CD14-positive monocyte (primary cell): ENCODE data around the gene CFAP43. TPM values are rescaled to one million over a fixed set of nuclear protein-coding genes. Genes with fewer than 3 reads are reported as not detected.

Source experiments
- DNase-seq, 3 donors: peaks; one replicate each; pipeline ENCODE4 v3.0.0-alpha.2; 2011 to 2022
- H2AFZ ChIP-seq: 2 replicates; pipeline ENCODE4 v1.6.0; 2012; ENCODE audit warnings: mild to moderate bottlenecking, low read depth, low read length, inconsistent platforms; ENCODE audit not compliant: insufficient read depth, poor library complexity, severe bottlenecking
- H3K27ac ChIP-seq, 2 donors: 1 replicate in 1 of 2; 2 replicates in 1 of 2; pipeline ENCODE4 v1.5.1; 2012 to 2013; ENCODE audit warnings: low read length in 2 of 2, control low read depth in 1 of 2, inconsistent platforms in 1 of 2, low read depth in 1 of 2, mild to moderate bottlenecking in 1 of 2
- H3K27me3 ChIP-seq, 2 donors: one replicate each; pipeline versions ENCODE4 v1.6.0 to v1.6.1; 2011 to 2013; ENCODE audit warnings: low read length in 2 of 2; ENCODE audit not compliant: control insufficient read depth in 2 of 2, insufficient read depth in 2 of 2
- H3K36me3 ChIP-seq, 2 donors: replicated peaks in 1 of 2; 1 replicate in 1 of 2; 2 replicates in 1 of 2; pipeline versions ENCODE4 v1.5.1 to v1.6.1; 2012 to 2013; ENCODE audit warnings: low read length in 2 of 2, control low read depth in 1 of 2, inconsistent platforms in 1 of 2, mild to moderate bottlenecking in 1 of 2; ENCODE audit not compliant: insufficient read depth in 2 of 2, control insufficient read depth in 1 of 2
- H3K4me1 ChIP-seq, 2 donors: 1 replicate in 1 of 2; 2 replicates in 1 of 2; pipeline versions ENCODE4 v1.5.1 to v1.6.1; 2012 to 2013; ENCODE audit warnings: low read length in 2 of 2, control low read depth in 1 of 2, inconsistent platforms in 1 of 2, mild to moderate bottlenecking in 1 of 2, moderate library complexity in 1 of 2; ENCODE audit not compliant: insufficient read depth in 2 of 2, control insufficient read depth in 1 of 2
- H3K4me2 ChIP-seq: replicated peaks from 2 replicates; pipeline ENCODE3; 2012; ENCODE audit warnings: low read length, moderate library complexity, mild to moderate bottlenecking; ENCODE audit not compliant: poor library complexity, severe bottlenecking; ENCODE audit errors: extremely low read depth
- H3K4me3 ChIP-seq, 3 experiments: fragments of 200-600 bp in 1 of 3; sonication (generic) in 1 of 3; replicated peaks in 1 of 3; 1 replicate in 2 of 3; 2 replicates in 1 of 3; pipeline ENCODE4 v1.5.1; 2011 to 2013; ENCODE audit warnings: low read length in 3 of 3, mild to moderate bottlenecking in 3 of 3, control low read depth in 2 of 3, low read depth in 2 of 3, inconsistent platforms in 1 of 3, moderate library complexity in 1 of 3
- H3K79me2 ChIP-seq: 2 replicates; pipeline ENCODE4 v1.6.0; 2012; ENCODE audit warnings: mild to moderate bottlenecking, control low read depth, inconsistent platforms, low read length, moderate library complexity; ENCODE audit not compliant: insufficient read depth
- H3K9ac ChIP-seq: 2 replicates; pipeline ENCODE4 v1.6.0; 2017; ENCODE audit warnings: low read length, mild to moderate bottlenecking; ENCODE audit not compliant: insufficient read depth, poor library complexity, severe bottlenecking
- H3K9me3 ChIP-seq, 2 donors: replicated peaks in 1 of 2; 1 replicate in 1 of 2; 2 replicates in 1 of 2; pipeline versions ENCODE4 v1.5.1 to v1.6.1; 2012 to 2013; ENCODE audit warnings: low read length in 2 of 2, control low read depth in 1 of 2; ENCODE audit not compliant: control insufficient read depth in 1 of 2, insufficient read depth in 1 of 2
- H4K20me1 ChIP-seq: 2 replicates; pipeline ENCODE4 v1.6.0; 2012; ENCODE audit warnings: mild to moderate bottlenecking, low read length, control low read depth, moderate library complexity; ENCODE audit not compliant: insufficient read depth
- H3K27ac Mint-ChIP-seq, 7 donors: one replicate each; pipeline ENCODE4 v1.8.0; 2020; ENCODE audit warnings: mild to moderate bottlenecking in 7 of 7, mixed read lengths in 7 of 7, moderate library complexity in 6 of 7, inconsistent platforms in 2 of 7
- H3K27me3 Mint-ChIP-seq, 3 donors: one replicate each; pipeline ENCODE4 v1.8.0; 2021 to 2022; ENCODE audit warnings: low read depth in 3 of 3, mild to moderate bottlenecking in 3 of 3, mixed read lengths in 3 of 3, moderate library complexity in 3 of 3, inconsistent platforms in 1 of 3
- H3K36me3 Mint-ChIP-seq, 2 donors: one replicate each; pipeline ENCODE4 v1.8.0; 2020; ENCODE audit warnings: mixed read lengths in 2 of 2, inconsistent platforms in 1 of 2, mild to moderate bottlenecking in 1 of 2
- H3K4me1 Mint-ChIP-seq: one replicate; pipeline ENCODE4 v1.8.0; 2020; ENCODE audit warnings: mild to moderate bottlenecking, mixed read lengths
- H3K4me3 Mint-ChIP-seq, 2 donors: one replicate each; pipeline ENCODE4 v1.8.0; 2020; ENCODE audit warnings: mild to moderate bottlenecking in 2 of 2, mixed read lengths in 2 of 2, moderate library complexity in 1 of 2
- H3K9me3 Mint-ChIP-seq, 7 donors: one replicate each; pipeline ENCODE4 v1.8.0; 2020 to 2022; ENCODE audit warnings: mixed read lengths in 7 of 7, mild to moderate bottlenecking in 6 of 7, moderate library complexity in 6 of 7, inconsistent platforms in 2 of 7
- WGBS: methylation state at CpG from one replicate; pipeline ENCODE4 v1.1.5; 2013; ENCODE audit warnings: missing lambda C conversion rate; ENCODE audit not compliant: insufficient coverage; 5-methylcytosine and 5-hydroxymethylcytosine counted together
- intact Hi-C, 2 donors: fragments of 100-400 bp; cut with micrococcal nuclease; formaldehyde crosslinking; loops; one replicate each; pipeline versions ENCODE4 v1.15.0 to v1.15.1; 2023
- polyA plus RNA-seq, 3 donors: library from polyadenylated mRNA; depleted of rRNA in 1 of 3; unstranded in 2 of 3; stranded (reverse) in 1 of 3; fragments of 300-500 nt in 2 of 3; fragments of >200 nt in 1 of 3; fragmentation: Illumina TruSeq in 2 of 3; gene quantifications; 1 replicate in 2 of 3; 2 replicates in 1 of 3; pipeline ENCODE4 v1.2.3, GENCODE V29; 2012 to 2021
- TF ChIP-seq, protein P1 (sequence below): fragments of 200-600 bp; IDR thresholded peaks from one replicate; pipeline ENCODE4 v1.8.0; 2022; ENCODE audit warnings: antibody characterized with exemption, mild to moderate bottlenecking

Gene CFAP43
- polyA plus RNA-seq, 3 donors: 0.06 TPM; not detected in 2

DNA sequence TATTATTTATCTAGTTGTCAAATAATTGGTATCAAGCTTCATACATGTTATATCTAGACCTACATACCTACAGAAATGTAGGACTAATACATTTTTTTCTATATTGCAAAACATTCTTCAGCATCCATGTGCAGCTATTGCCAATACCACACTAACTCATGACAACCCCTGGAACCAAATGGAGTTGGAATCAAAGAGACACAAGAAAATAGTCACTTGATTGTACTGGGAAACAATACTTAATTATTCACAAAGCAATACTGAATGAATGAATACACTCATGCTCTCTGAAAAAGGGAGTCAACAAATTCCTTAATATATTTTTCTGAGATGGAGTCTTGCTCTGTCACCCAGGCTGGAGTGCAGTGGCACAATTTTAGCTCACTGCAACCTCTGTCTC lies 10.4 kb upstream of the CFAP43 start:
- Mint-ChIP-seq H3K4me3 (no peak overlapping the region), H3K27me3 (no peaks in the 10 kb centered on the region), H3K9me3 (peaks cover 0 to 5% (median 0%) of the 10 kb centered on the region in 7 donors), H3K36me3 (peaks cover 0 to 3% of the 10 kb centered on the region in 2 donors), H3K27ac (peak overlapping the region in 1 of 7 donors; percentile 70), H3K4me1 (peaks cover 32% of the 10 kb centered on the region)
- TF ChIP-seq, protein P1, sequence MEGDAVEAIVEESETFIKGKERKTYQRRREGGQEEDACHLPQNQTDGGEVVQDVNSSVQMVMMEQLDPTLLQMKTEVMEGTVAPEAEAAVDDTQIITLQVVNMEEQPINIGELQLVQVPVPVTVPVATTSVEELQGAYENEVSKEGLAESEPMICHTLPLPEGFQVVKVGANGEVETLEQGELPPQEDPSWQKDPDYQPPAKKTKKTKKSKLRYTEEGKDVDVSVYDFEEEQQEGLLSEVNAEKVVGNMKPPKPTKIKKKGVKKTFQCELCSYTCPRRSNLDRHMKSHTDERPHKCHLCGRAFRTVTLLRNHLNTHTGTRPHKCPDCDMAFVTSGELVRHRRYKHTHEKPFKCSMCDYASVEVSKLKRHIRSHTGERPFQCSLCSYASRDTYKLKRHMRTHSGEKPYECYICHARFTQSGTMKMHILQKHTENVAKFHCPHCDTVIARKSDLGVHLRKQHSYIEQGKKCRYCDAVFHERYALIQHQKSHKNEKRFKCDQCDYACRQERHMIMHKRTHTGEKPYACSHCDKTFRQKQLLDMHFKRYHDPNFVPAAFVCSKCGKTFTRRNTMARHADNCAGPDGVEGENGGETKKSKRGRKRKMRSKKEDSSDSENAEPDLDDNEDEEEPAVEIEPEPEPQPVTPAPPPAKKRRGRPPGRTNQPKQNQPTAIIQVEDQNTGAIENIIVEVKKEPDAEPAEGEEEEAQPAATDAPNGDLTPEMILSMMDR: no peak
- no peak overlapping the region for H3K4me3 ChIP-seq
- no peaks in the 10 kb centered on the region for H3K36me3 ChIP-seq
- no peaks in the 10 kb centered on the region for H3K27me3 ChIP-seq
- H3K9ac ChIP-seq: no peak overlapping the region
- intact Hi-C loops: no loop called here
- no peak for DNase-seq
- no peaks in the 10 kb centered on the region for H3K79me2 ChIP-seq
- H3K27ac ChIP-seq: no peak overlapping the region
- no peaks in the 10 kb centered on the region for H3K9me3 ChIP-seq
- H3K4me1 ChIP-seq: peaks cover 21 to 23% of the 10 kb centered on the region in 2 donors
- no peaks in the 10 kb centered on the region for H4K20me1 ChIP-seq
- H3K4me2 ChIP-seq: no peak overlapping the region
- H2AFZ ChIP-seq: no peak overlapping the region

- H3K4me3 Mint-ChIP-seq: no peak overlapping the region
- Histone ChIP-seq H3K27ac (no peak overlapping the region), H3K4me1 (peaks cover 4 to 5% of the 10 kb centered on the region in 2 donors), H3K9ac (no peak overlapping the region), H3K9me3 (peaks cover 0 to 4% of the 10 kb centered on the region in 2 donors), H4K20me1 (no peaks in the 10 kb centered on the region), H3K79me2 (no peaks in the 10 kb centered on the region), H3K27me3 (no peaks in the 10 kb centered on the region), H2AFZ (no peak overlapping the region), H3K4me2 (no peak overlapping the region), H3K36me3 (no peaks in the 10 kb centered on the region), H3K4me3 (no peak overlapping the region)
- TF ChIP-seq, protein P1: no peak
- DNase-seq: no peak
- peak overlapping the region in 3 of 7 donors; percentile 9 to 68 (median 19) for H3K27ac Mint-ChIP-seq
- H3K36me3 Mint-ChIP-seq: peaks cover 0 to 3% of the 10 kb centered on the region in 2 donors
- intact Hi-C loops: no loop called here
- WGBS: 14% methylated on average over 1 of the region's 2 CpGs
- H3K27me3 Mint-ChIP-seq: no peaks in the 10 kb centered on the region
- H3K9me3 Mint-ChIP-seq: peaks cover 0 to 4% (median 0%) of the 10 kb centered on the region in 7 donors
- H3K4me1 Mint-ChIP-seq: peaks cover 14% of the 10 kb centered on the region
Observed at GRCh38 chr10:104240078-104240477, 7.9 kb upstream of the CFAP43 start.
